ENCODE data around the gene TRAPPC14.
"Not testable (repeated sequence)": the region's sequence is repeated elsewhere in the genome, so short reads cannot be mapped to it uniquely, and the experiment has no call there.

Gene TRAPPC14

DNA sequence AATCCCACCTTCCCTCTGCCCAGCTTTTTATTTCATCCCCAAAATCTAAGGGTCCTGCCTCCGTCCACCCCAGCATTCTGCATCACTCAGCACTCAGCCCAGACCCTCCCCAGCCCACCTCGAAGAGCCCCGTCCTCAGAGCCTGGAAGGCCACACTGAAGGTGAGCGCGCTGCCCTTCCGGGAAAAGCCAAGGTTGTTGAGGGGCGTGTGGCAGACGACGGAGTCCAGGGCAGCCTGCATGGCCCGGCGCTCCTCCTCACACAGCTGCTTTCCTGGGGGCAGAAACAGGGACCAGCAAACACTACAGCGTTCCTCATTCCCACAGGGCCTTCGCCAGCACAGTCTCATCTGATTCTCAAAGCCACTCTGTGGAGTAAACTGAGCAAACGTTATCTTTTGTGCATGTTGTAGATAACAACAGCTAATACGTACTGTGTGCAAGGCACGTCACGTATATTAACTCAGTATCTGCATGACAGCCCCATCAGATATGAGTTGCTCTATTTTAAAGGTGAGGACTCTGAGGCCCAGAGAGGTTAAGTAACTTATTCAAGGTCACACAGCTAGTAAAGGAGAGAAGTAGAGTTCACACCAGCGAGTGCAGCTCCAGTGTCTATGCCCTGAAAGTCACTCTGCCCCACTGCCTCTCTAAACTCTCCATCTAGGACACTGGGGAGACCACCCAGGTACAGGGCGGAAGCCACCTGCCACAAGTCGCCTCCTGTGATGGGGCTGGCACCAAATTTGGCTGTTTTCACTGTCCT is 2.8 kb downstream of the TRAPPC14 start:
- FAIRE-seq (no peak), DNase-seq (ENCODE audit: insufficient read length, low spot score) (no peak)

DNA sequence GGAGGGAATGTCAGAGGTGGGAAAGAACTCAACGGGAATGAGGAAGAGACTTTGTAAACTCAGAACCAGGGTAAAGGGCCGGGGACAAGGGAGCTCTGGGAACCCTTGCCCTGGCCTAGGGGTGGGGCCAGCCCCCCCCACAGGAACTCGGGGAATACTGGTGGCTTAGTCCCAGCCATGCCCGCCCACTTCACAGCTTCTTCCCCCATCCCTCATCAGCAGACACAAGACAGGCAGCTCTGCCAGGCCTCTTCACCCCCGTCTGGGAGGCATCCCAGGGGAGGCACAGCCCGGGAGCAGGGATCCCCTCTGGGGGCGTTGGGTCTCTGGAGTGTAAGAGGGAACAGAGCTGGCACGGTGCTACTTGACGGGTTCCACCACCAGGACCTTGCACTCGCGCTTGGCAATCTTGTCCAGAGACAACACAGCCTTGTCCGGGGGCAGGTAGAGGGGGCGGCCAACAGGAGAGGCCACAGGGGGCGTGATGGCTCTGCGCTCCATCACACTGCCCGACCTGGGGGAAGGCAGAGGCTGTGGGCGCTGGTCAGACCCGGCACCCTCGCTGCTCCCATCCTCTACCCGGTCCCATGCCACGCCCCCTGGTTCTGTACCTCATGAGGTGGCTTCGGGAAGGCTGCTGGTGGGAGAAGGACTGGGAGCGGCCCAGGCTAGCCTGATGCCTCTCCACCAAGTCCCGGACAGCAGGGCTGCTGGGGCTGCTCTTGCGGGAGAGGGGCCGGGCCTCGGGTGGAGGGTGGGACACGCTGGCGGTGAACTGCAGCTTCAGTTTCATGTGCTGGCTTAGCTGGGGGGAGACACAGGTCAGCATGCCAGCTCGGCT is 3.7 kb downstream of the TRAPPC14 start:
- no peak for DNase-seq (ENCODE audit: insufficient read length, low spot score)
- FAIRE-seq: no peak

DNA sequence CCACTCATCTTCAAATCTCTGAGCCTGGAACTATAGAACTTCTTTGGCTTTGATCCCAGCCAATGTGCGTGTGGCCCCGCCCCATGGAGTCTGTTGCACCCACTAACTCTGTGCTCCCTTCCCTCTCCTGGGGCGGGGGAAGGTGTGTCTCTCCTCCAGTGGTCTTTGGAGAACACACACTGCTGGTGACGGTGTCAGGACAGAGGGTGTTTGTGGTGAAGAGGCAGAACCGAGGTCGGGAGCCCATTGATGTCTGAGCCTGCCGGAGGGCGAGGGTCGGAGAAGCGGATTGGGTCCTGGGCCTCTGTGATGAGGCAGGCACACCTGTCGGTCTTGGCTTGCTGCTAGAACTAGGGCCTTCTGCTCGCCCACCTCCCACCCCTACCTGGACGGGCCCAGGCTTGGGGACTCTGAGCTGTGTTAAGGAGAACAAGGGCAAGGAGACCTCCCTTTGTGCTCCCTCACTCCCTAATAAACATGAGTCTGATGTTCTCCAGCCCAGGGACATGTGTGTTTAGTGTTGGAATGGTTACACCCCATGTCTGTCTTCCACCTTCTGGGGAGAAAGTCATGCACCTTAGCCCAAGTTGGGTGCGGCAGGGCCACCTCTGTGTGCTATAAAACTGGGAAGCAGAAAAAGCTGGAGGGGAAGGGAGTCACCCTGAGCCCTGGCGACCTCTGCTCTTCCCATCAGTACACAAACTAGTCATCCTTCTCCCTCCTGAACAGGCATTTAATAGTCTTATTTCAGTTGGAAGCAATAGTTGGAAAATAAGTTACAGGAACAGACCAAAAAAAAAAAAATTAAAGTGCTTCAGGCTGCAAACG is 4.6 kb downstream of the TRAPPC14 start:
- FAIRE-seq: no peak
- no peak for DNase-seq (ENCODE audit: insufficient read length, low spot score)

GRCh38 chr7:100152937-100153666 is 5.4 kb downstream of the TRAPPC14 start:
- no peak for DNase-seq (ENCODE audit: insufficient read length, low spot score)
- no peak for FAIRE-seq

DNA sequence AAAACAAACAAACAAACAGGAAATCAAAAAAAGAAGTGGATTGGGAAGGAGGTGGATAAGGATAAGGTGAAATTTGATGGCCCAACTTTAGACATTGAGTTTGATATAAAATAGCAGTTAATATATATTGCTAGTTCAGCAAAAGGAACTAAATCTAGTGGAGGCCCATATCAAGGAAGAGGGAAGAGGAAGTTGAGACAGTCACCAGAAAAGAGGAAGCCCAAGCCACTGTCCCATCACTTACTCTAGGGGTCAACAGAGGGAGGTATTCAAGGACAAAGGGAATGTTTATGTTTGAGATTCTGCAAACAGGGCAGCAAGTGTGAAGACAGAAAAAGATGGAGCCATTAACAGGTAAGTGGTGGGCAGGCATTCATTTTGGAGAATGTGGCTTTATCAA is 6.1 kb downstream of the TRAPPC14 start:
- FAIRE-seq: no peak

GRCh38 chr7:100148559-100149328 is 9.8 kb downstream of the TRAPPC14 start, which contains the start of gene LAMTOR4:
LAMTOR4 (plus strand) TSS chr7:100148918; CDS start chr7:100148973, 55 bp downstream.
- peak; percentile 94 for FAIRE-seq
- peak; percentile 95 for DNase-seq (ENCODE audit: insufficient read length, low spot score)

More for the DNA sequence above, 6.1 kb downstream of the TRAPPC14 start:
- DNase-seq (ENCODE audit: insufficient read length, low spot score): no peak

GRCh38 chr7:100148225-100148558 is 10.3 kb downstream of the TRAPPC14 start:
- DNase-seq (ENCODE audit: insufficient read length, low spot score): no peak
- FAIRE-seq: no peak

DNA sequence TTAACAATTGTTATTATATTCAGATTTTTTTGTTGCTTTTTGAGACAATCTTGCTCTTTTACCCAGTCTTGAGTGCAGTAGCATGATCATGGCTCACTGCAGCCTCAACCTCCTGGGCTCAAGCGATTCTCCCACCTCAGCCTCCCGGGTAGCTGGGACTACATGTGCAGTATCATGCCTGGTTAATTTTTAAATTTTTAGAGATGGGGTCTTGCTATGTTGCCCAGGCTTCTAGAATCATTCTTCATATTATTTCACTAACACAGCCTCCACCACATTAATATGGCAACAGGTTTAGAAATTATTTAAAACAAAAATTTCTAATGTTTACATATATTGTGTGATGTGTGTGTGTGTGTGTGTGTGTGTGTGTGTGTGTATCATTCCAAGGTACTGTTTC is 11.2 kb downstream of the TRAPPC14 start:
- FAIRE-seq (no peak), DNase-seq (ENCODE audit: insufficient read length, low spot score) (no peak)

GRCh38 chr7:100146350-100146749 is 12.2 kb downstream of the TRAPPC14 start:
- DNase-seq (ENCODE audit: insufficient read length, low spot score); FAIRE-seq: not testable (repeated sequence)

GRCh38 chr7:100142461-100142860 is 16.1 kb downstream of the TRAPPC14 start:
- FAIRE-seq (no peak), DNase-seq (ENCODE audit: insufficient read length, low spot score) (no peak)

DNA sequence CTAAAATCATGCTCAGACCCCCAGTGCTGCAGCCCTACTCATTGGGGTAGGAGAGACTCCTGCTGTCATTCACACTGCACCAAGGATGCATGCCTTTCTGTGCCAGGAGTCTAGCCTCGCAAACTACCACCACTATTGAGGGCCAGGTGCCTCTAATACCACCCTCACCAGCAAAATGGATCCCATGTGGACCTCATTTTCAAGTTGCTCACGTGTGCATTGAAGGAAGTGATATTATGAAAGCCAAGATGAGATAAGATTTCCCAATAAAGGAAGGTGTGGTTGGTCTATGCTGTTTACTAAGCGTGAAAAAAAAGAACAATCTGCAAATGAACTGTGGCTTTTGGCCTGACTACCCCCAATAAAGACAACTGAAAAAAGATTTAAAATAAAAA is 17.0 kb downstream of the TRAPPC14 start:
- DNase-seq (ENCODE audit: insufficient read length, low spot score): no peak
- no peak for FAIRE-seq

GRCh38 chr7:100137851-100138760 is 20.4 kb downstream of the TRAPPC14 start:
- DNase-seq (ENCODE audit: insufficient read length, low spot score): no peak
- peak; percentile 76 for FAIRE-seq

GRCh38 chr7:100132697-100133151 is 25.8 kb downstream of the TRAPPC14 start:
- FAIRE-seq: peak; percentile 78
- no peak for DNase-seq (ENCODE audit: insufficient read length, low spot score)

- DNase-seq (ENCODE audit: insufficient read length, low spot score) (no peak), FAIRE-seq (no peak)
These were observed 26.4 kb downstream of the TRAPPC14 start for GRCh38 chr7:100132126-100132525.

DNA sequence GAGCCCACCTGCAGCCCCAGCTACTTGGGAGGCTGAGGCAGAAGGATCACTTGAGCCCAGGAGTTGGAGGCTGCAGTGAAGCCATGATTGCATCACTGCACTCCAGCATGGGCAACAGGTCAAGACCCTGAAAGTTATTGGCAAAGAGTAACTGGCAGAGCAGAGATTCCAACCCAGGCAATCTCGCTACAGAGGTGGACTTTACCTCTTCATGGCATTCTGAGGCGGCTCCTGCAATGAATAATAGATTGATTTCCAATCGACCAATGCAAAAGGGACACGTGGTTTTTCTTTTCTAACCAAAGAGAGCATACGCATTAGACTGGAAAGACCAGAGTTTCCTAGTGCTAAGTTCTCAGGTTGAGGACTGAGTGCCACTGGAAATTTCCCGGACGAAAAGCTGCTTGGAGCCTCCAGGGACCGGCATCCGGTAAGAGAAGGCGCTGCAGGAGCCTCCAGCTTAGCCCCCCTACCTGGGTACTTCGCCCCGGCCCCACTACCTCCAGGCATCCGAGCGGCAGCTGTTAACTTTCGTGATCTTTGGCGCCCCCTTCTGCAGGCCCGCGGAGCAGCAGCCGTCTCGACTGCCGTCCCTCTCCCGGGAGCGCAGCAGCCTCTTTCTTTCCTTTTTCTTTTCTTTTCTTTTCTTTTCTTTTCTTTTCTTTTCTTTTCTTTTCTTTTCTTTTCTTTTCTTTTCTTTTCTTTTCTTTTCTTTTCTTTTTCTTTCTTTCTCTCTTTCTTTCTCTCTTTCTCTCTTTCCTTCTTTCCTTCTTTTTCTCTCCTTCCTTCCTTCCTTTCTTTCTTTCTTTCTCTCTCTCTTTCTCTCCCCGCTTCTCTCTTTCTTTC is 27.7 kb downstream of the TRAPPC14 start:
- no peak for FAIRE-seq
- DNase-seq (ENCODE audit: insufficient read length, low spot score): peak; percentile 52

- not testable (repeated sequence) for FAIRE-seq; DNase-seq (ENCODE audit: insufficient read length, low spot score)
These were observed 28.3 kb downstream of the TRAPPC14 start for GRCh38 chr7:100130220-100130607.

DNA sequence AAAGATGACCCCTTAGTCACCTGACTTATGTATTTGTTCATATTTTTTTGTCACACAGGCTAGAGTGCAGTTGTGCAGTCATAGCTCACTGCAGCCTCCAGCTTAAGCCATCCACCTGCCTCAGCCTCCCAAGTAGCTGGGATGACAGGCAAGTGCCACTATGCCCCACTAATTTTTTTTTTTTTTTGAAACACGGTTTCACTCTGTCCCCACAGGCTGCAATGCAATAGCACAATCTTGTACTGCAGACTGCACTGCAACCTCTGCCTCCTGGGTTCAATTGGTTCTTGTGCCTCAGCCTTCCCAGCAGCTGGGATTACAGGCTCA is 29.9 kb downstream of the TRAPPC14 start:
- FAIRE-seq (no peak), DNase-seq (ENCODE audit: insufficient read length, low spot score) (no peak)

All from GM19239 (cell line).